H1 (cell line): ENCODE data around the gene MDFIC. TPM values are rescaled to one million over a fixed set of nuclear protein-coding genes. Genes with fewer than 3 reads are reported as not detected.

Source experiments
- CTCF ChIA-PET: fragments of 300-600 bp; sonication (Branson Sonifier 250); formaldehyde crosslinking; loops from one replicate; lab custom pipeline; 2021; ENCODE audit not compliant: partially characterized antibody; lab: Charles Lee
- POLR2A ChIA-PET: fragments of 300-600 bp; sonication (Branson Sonifier 250); formaldehyde crosslinking; loops from one replicate; lab custom pipeline; 2021; ENCODE audit warnings: inconsistent platforms; ENCODE audit not compliant: partially characterized antibody; lab: Charles Lee
- DNase-seq, 2 experiments: peaks; one replicate each; pipeline versions ENCODE4 v3.0.0 to v3.0.0-alpha.2; 2010 to 2022; ENCODE audit warnings: low spot score in 2 of 2, low read depth in 1 of 2, mixed read lengths in 1 of 2
- FAIRE-seq: peaks from 2 replicates; lab custom pipeline; 2011; peaks lifted over from hg19 to GRCh38; lab: Jason Lieb, UNC
- H2AFZ ChIP-seq: 2 replicates; pipeline ENCODE4 v1.8.1; 2012; ENCODE audit warnings: low read length, inconsistent platforms
- H2AK5ac ChIP-seq: 2 replicates; pipeline ENCODE4 v1.6.1; 2013; ENCODE audit warnings: low read depth, low read length
- H2BK120ac ChIP-seq: replicated peaks from 2 replicates; pipeline ENCODE3; 2013; ENCODE audit warnings: low read depth, low read length, inconsistent platforms
- H2BK12ac ChIP-seq: 2 replicates; pipeline ENCODE4 v1.6.1; 2013; ENCODE audit warnings: low read depth, low read length
- H2BK15ac ChIP-seq: 2 replicates; pipeline ENCODE4 v1.6.1; 2013; ENCODE audit warnings: low read length
- H2BK20ac ChIP-seq: 2 replicates; pipeline ENCODE4 v1.6.1; 2013; ENCODE audit warnings: low read length
- H2BK5ac ChIP-seq: 2 replicates; pipeline ENCODE4 v1.6.1; 2013; ENCODE audit warnings: low read depth, low read length
- H3K14ac ChIP-seq: 2 replicates; pipeline ENCODE4 v1.6.1; 2013; ENCODE audit warnings: inconsistent platforms; ENCODE audit not compliant: insufficient read length
- H3K18ac ChIP-seq: 2 replicates; pipeline ENCODE4 v1.6.1; 2013; ENCODE audit warnings: low read length; ENCODE audit errors: extremely low read depth
- H3K23ac ChIP-seq: 2 replicates; pipeline ENCODE4 v1.6.1; 2013; ENCODE audit warnings: inconsistent platforms; ENCODE audit not compliant: insufficient read length
- H3K23me2 ChIP-seq: 2 replicates; pipeline ENCODE4 v1.6.1; 2013; ENCODE audit warnings: low read depth, low read length
- H3K27ac ChIP-seq: 2 replicates; pipeline ENCODE4 v1.6.1; 2011; ENCODE audit warnings: low read depth, low read length, inconsistent platforms
- H3K27me3 ChIP-seq, 4 experiments: replicated peaks in 1 of 4; 1 replicate in 1 of 4; 2 replicates in 3 of 4; pipeline versions ENCODE4 v1.6.1 to v1.8.1; 2011 to 2013; ENCODE audit warnings: low read length in 3 of 4, mild to moderate bottlenecking in 3 of 4, inconsistent platforms in 2 of 4, mixed read lengths in 2 of 4, moderate library complexity in 1 of 4; ENCODE audit not compliant: control insufficient read depth in 3 of 4, insufficient read depth in 3 of 4; ENCODE audit errors: extremely low read depth in 1 of 4
- H3K36me3 ChIP-seq, 4 experiments: 2 replicates each; pipeline versions ENCODE4 v1.6.1 to v1.8.1; 2011 to 2013; ENCODE audit warnings: mild to moderate bottlenecking in 4 of 4, low read length in 3 of 4, moderate library complexity in 2 of 4, control low read depth in 1 of 4, inconsistent platforms in 1 of 4; ENCODE audit not compliant: insufficient read depth in 4 of 4, control insufficient read depth in 2 of 4
- H3K4ac ChIP-seq: replicated peaks from 2 replicates; pipeline ENCODE3; 2013; ENCODE audit warnings: low read length, low read depth, mixed read lengths, inconsistent platforms; ENCODE audit not compliant: insufficient read length
- H3K4me1 ChIP-seq, 4 experiments: replicated peaks in 1 of 4; 1 replicate in 1 of 4; 2 replicates in 3 of 4; pipeline versions ENCODE4 v1.6.1 to v1.8.1; 2011 to 2013; ENCODE audit warnings: low read length in 3 of 4, inconsistent platforms in 2 of 4, mixed read lengths in 1 of 4; ENCODE audit not compliant: insufficient read depth in 4 of 4, control insufficient read depth in 3 of 4
- H3K4me2 ChIP-seq, 2 experiments: 2 replicates each; pipeline versions ENCODE4 v1.6.1 to v1.8.1; 2011 to 2013; ENCODE audit warnings: low read depth in 2 of 2, low read length in 2 of 2, control low read depth in 1 of 2, inconsistent platforms in 1 of 2, mild to moderate bottlenecking in 1 of 2; ENCODE audit not compliant: insufficient read depth in 1 of 2
- H3K4me3 ChIP-seq, 4 experiments: fragments of 200-600, 300-600 bp in 1 of 4; sonication (generic), shearing (Covaris generic), sonication (Bioruptor Twin) in 1 of 4; 2 replicates each; pipeline versions ENCODE4 v1.5.1 to v1.8.1; 2011 to 2016; ENCODE audit warnings: low read length in 4 of 4, low read depth in 3 of 4, control low read depth in 2 of 4, inconsistent platforms in 2 of 4, mild to moderate bottlenecking in 2 of 4, mixed read lengths in 1 of 4, moderate library complexity in 1 of 4; ENCODE audit not compliant: insufficient read depth in 2 of 4; ENCODE audit errors: extremely low read depth in 1 of 4
- H3K56ac ChIP-seq: replicated peaks from 2 replicates; pipeline ENCODE3; 2013; ENCODE audit warnings: low read depth, mild to moderate bottlenecking, mixed read lengths, low read length, inconsistent platforms; ENCODE audit not compliant: insufficient read length
- H3K79me1 ChIP-seq: 2 replicates; pipeline ENCODE4 v1.6.1; 2013; ENCODE audit warnings: low read depth, low read length, control low read depth
- H3K79me2 ChIP-seq, 2 experiments: 2 replicates each; pipeline versions ENCODE4 v1.6.1 to v1.8.1; 2012 to 2013; ENCODE audit warnings: low read length in 2 of 2, mild to moderate bottlenecking in 2 of 2, inconsistent platforms in 1 of 2; ENCODE audit not compliant: insufficient read depth in 2 of 2, control insufficient read depth in 1 of 2
- H3K9ac ChIP-seq, 4 experiments: replicated peaks in 1 of 4; 1 replicate in 1 of 4; 2 replicates in 3 of 4; pipeline versions ENCODE4 v1.6.1 to v1.8.1; 2011 to 2013; ENCODE audit warnings: low read depth in 3 of 4, low read length in 3 of 4, control low read depth in 2 of 4, mild to moderate bottlenecking in 2 of 4, moderate library complexity in 2 of 4, inconsistent platforms in 1 of 4; ENCODE audit errors: extremely low read depth in 1 of 4
- H3K9me3 ChIP-seq, 2 experiments: 2 replicates each; pipeline versions ENCODE4 v1.6.1 to v1.8.1; 2012 to 2013; ENCODE audit warnings: mild to moderate bottlenecking in 2 of 2, moderate library complexity in 2 of 2, control low read depth in 1 of 2, inconsistent platforms in 1 of 2, low read depth in 1 of 2, low read length in 1 of 2, mixed read lengths in 1 of 2; ENCODE audit not compliant: insufficient read depth in 2 of 2
- H4K20me1 ChIP-seq, 2 experiments: replicated peaks in 1 of 2; 2 replicates each; pipeline versions ENCODE3 to v1.8.1; 2011 to 2013; ENCODE audit warnings: inconsistent platforms in 2 of 2, low read length in 2 of 2, mild to moderate bottlenecking in 1 of 2; ENCODE audit not compliant: insufficient read depth in 2 of 2, control insufficient read depth in 1 of 2
- H4K5ac ChIP-seq: 2 replicates; pipeline ENCODE4 v1.6.1; 2013; ENCODE audit warnings: low read length, low read depth, mixed read lengths, inconsistent platforms; ENCODE audit not compliant: insufficient read length
- H4K8ac ChIP-seq: 2 replicates; pipeline ENCODE4 v1.8.0; 2013; ENCODE audit warnings: mild to moderate bottlenecking, moderate library complexity, low read length, inconsistent platforms; ENCODE audit not compliant: insufficient read depth; ENCODE audit errors: extremely low read depth
- H4K91ac ChIP-seq: replicated peaks from 2 replicates; pipeline ENCODE3; 2013; ENCODE audit warnings: low read length, mixed read lengths, inconsistent platforms; ENCODE audit not compliant: insufficient read length
- GTF2F1 ChIP-seq: IDR thresholded peaks from 2 replicates; pipeline ENCODE4 v1.6.1; 2012; ENCODE audit warnings: low read depth, low read length, improper control_type of control experiment, borderline replicate concordance
- polyA plus RNA-seq, 7 experiments: library from polyadenylated mRNA; depleted of rRNA in 3 of 7; stranded (reverse) in 5 of 7; unstranded in 2 of 7; fragments of >200 nt in 5 of 7; fragments of 200-250 nt in 2 of 7; gene quantifications; 1 replicate in 5 of 7; 2 replicates in 1 of 7; 4 replicates in 1 of 7; pipeline versions ENCODE4 v1.2.1 to v1.2.3, GENCODE V29; 2011 to 2013; ENCODE audit warnings: missing spikeins in 2 of 7, mixed read lengths in 2 of 7
- total RNA-seq: library from RNA; stranded (reverse); fragmentation: NEBNext Ultra II Directional; extraction: Animal tissue kit (Norgen Biotek cat#: 25700); gene quantifications from 2 replicates; pipeline ENCODE4 v1.2.1, GENCODE V29; 2021

The MDFIC gene
- total and polyA plus RNA-seq, 2 of the 8 experiments (the other 6 are each of a cell fraction or from before 2014, with no cell fraction given), result 2.3 to 11.4 TPM

GRCh38 chr7:114938785-114939184 is 16.9 kb downstream of the MDFIC start:
- no peak for TF ChIP-seq GTF2F1
- Histone ChIP-seq H3K4me1 (no peaks in the 10 kb centered on the region), H3K36me3 (no peaks in the 10 kb centered on the region; a peak in 1 of 8 replicates), H4K20me1 (no peaks in the 10 kb centered on the region), H2BK15ac (no peak overlapping the region), H4K8ac (no peak overlapping the region), H3K18ac (no peak overlapping the region), H3K27ac (no peak overlapping the region), H3K56ac (no peak overlapping the region), H2BK120ac (no peak overlapping the region), H4K5ac (no peak overlapping the region), H3K79me2 (no peaks in the 10 kb centered on the region; a peak in 1 of 4 replicates), H4K91ac (no peak overlapping the region), H3K9me3 (no peaks in the 10 kb centered on the region), H3K23ac (no peak overlapping the region), H2BK12ac (no peak overlapping the region), H3K9ac (no peak overlapping the region), H2BK20ac (no peak overlapping the region), H3K4me3 (no peak overlapping the region), H2AK5ac (no peak overlapping the region), H3K79me1 (no peaks in the 10 kb centered on the region), H3K27me3 (no peaks in the 10 kb centered on the region), H3K23me2 (no peaks in the 10 kb centered on the region), H2BK5ac (no peak overlapping the region), H3K4me2 (no peak overlapping the region), H3K4ac (no peak overlapping the region), H3K14ac (no peak overlapping the region), H2AFZ (no peak overlapping the region)
- ChIA-PET POLR2A (no interaction called here), CTCF (interaction anchor here (0.6 to 2.8 kb wide), 8 partner anchors 8 to 912 kb away, joined by 3 to 12 read pairs (median 4); no protein-coding TSS in a partner anchor)
- DNase-seq, result no peak
- FAIRE-seq, result no peak
